Endothelial cell of umbilical vein (primary cell): Measurements from ENCODE around the gene MACF1. TPM values are rescaled to one million over a fixed set of nuclear protein-coding genes. Genes with fewer than 3 reads are reported as not detected.
"Not testable (repeated sequence)": the region's sequence is repeated elsewhere in the genome, so short reads cannot be mapped to it uniquely, and the experiment has no call there.

Experiments used
- BruUV-seq: library from RNA; stranded (reverse); fragments of 400-500 nt; replicated peaks from 2 replicates; lab custom pipeline; 2021; lab: Mats Ljungman, UMichigan
- CTCF ChIA-PET: fragments of 300-600, 350-600 bp; sonication (Branson Sonifier 250); formaldehyde crosslinking; loops from one replicate; lab custom pipeline; 2021; ENCODE audit warnings: antibody characterized with exemption, inconsistent platforms; lab: Charles Lee
- POLR2A ChIA-PET: fragments of 300-600, 350-600 bp; sonication (Branson Sonifier 250); formaldehyde crosslinking; loops from one replicate; lab custom pipeline; 2021; ENCODE audit warnings: antibody characterized with exemption, inconsistent platforms; lab: Charles Lee
- DNase-seq: peaks from one replicate; pipeline ENCODE4 v3.0.0-alpha.2; 2011; ENCODE audit warnings: low read depth, low spot score
- FAIRE-seq: peaks from 2 replicates; lab custom pipeline; 2011; peaks lifted over from hg19 to GRCh38; lab: Jason Lieb, UNC
- H2AFZ ChIP-seq: 2 replicates; pipeline ENCODE4 v1.6.0; 2012; ENCODE audit warnings: low read depth, low read length, control low read depth, inconsistent platforms
- H3K27ac ChIP-seq: 2 replicates; pipeline ENCODE4 v1.5.1; 2011; ENCODE audit warnings: low read depth, mild to moderate bottlenecking, control low read depth, low read length, moderate library complexity; ENCODE audit not compliant: insufficient read depth
- H3K27me3 ChIP-seq, 2 experiments: 2 replicates each; pipeline versions ENCODE4 v1.6.0 to v1.6.1; 2011; ENCODE audit warnings: low read length in 2 of 2, mixed read lengths in 1 of 2; ENCODE audit not compliant: control insufficient read depth in 2 of 2, insufficient read depth in 2 of 2
- H3K36me3 ChIP-seq, 2 experiments: 2 replicates in 1 of 2; 3 replicates in 1 of 2; pipeline ENCODE4 v1.5.1; 2011; ENCODE audit warnings: low read length in 2 of 2, mild to moderate bottlenecking in 1 of 2, moderate library complexity in 1 of 2; ENCODE audit not compliant: control insufficient read depth in 2 of 2, insufficient read depth in 2 of 2; ENCODE audit errors: extremely low read depth in 1 of 2
- H3K4me1 ChIP-seq: 3 replicates; pipeline ENCODE4 v1.5.1; 2011; ENCODE audit warnings: mild to moderate bottlenecking, low read length; ENCODE audit not compliant: control insufficient read depth, insufficient read depth; ENCODE audit errors: extremely low read depth
- H3K4me2 ChIP-seq: 2 replicates; pipeline ENCODE4 v1.6.1; 2011; ENCODE audit warnings: low read length, control low read depth, mixed read lengths; ENCODE audit not compliant: insufficient read depth
- H3K4me3 ChIP-seq, 3 experiments: fragments of 200-600 bp in 1 of 3; sonication (generic), shearing (Covaris generic) in 1 of 3; replicated peaks in 1 of 3; 2 replicates each; pipeline ENCODE4 v1.5.1; 2011 to 2016; ENCODE audit warnings: control low read depth in 3 of 3, low read length in 3 of 3, mild to moderate bottlenecking in 2 of 3, inconsistent platforms in 1 of 3, low read depth in 1 of 3, moderate library complexity in 1 of 3; ENCODE audit not compliant: insufficient read depth in 1 of 3
- H3K79me2 ChIP-seq: 2 replicates; pipeline ENCODE4 v1.6.0; 2012; ENCODE audit warnings: low read length, inconsistent platforms; ENCODE audit not compliant: control insufficient read depth, insufficient read depth
- H3K9ac ChIP-seq: replicated peaks from 2 replicates; pipeline ENCODE3; 2011; ENCODE audit warnings: low read length, control low read depth; ENCODE audit not compliant: insufficient read depth; ENCODE audit errors: extremely low read depth
- H3K9me1 ChIP-seq: replicated peaks from 3 replicates; pipeline ENCODE4 v1.6.0; 2011; ENCODE audit warnings: mild to moderate bottlenecking, low read length; ENCODE audit not compliant: control insufficient read depth, insufficient read depth; ENCODE audit errors: extremely low read depth
- H3K9me3 ChIP-seq: replicated peaks from 2 replicates; pipeline ENCODE4 v1.5.1; 2012; ENCODE audit warnings: low read length, inconsistent platforms; ENCODE audit not compliant: control insufficient read depth, insufficient read depth
- H4K20me1 ChIP-seq: replicated peaks from 2 replicates; pipeline ENCODE3; 2011; ENCODE audit warnings: mild to moderate bottlenecking, low read length; ENCODE audit not compliant: control insufficient read depth, insufficient read depth; ENCODE audit errors: extremely low read depth
- GATA2 ChIP-seq: IDR thresholded peaks from 2 replicates; pipeline ENCODE4 v1.7.0; 2011; ENCODE audit warnings: low read depth, mild to moderate bottlenecking, moderate library complexity, mixed read lengths, low read length; ENCODE audit not compliant: insufficient read length, insufficient read depth
- dilution Hi-C: fragments of 300-500 bp; cut with MboI; formaldehyde crosslinking; loops from one replicate; pipeline ENCODE4 v1.15.0; 2019; ENCODE audit warnings: low sequenced_read_pairs; ENCODE audit not compliant: extremely low pct_ligation_motif_present
- intact Hi-C: fragments of 100-400 bp; cut with micrococcal nuclease; formaldehyde crosslinking; loops from one replicate; pipeline ENCODE4 v1.10.0; 2022
- polyA plus RNA-seq, 4 experiments: library from polyadenylated mRNA; depleted of rRNA in 3 of 4; stranded (reverse) in 3 of 4; unstranded in 1 of 4; fragments of >200 nt; gene quantifications; 2 replicates each; pipeline versions ENCODE4 v1.2.1 to v1.2.3, GENCODE V29; 2011 to 2012; ENCODE audit warnings: missing spikeins in 1 of 4
- total RNA-seq: library from RNA; stranded (reverse); gene quantifications from 2 replicates; pipeline ENCODE4 v1.2.3, GENCODE V29; 2021

Gene MACF1
- total and polyA plus RNA-seq, 2 donors (not counting 3 experiments of a cell fraction or from before 2014, with no cell fraction given): 122 to 587 TPM

DNA sequence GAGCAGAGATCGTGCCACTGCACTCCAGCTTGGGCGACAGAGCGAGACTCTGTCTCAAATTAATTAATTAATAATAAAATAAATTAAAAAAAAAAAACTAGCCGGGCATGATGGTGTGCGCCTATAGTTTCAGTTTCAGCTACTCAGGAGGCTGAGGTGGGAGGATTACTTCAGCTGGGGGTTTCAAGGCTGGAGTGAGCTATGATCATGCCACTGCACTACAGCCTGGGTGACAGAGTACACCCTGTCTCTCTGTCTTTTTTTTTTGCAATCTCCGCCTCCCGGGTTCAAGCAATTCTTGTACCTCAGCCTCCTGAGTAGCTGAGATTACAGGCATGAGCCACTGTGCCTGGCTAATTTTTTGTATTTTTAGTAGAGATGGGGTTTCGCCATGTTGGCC is 42.7 kb upstream of the MACF1 start:
- DNase-seq, H4K20me1 ChIP-seq, H2AFZ ChIP-seq, H3K27me3 ChIP-seq, H3K4me2 ChIP-seq, H3K9me3 ChIP-seq, H3K9me1 ChIP-seq, POLR2A ChIA-PET, H3K27ac ChIP-seq, FAIRE-seq, dilution Hi-C loops, H3K9ac ChIP-seq, intact Hi-C loops, H3K4me3 ChIP-seq, BruUV-seq, H3K36me3 ChIP-seq: not testable (repeated sequence)
- peaks cover 97% of the 10 kb centered on the region for H3K79me2 ChIP-seq
- CTCF ChIA-PET: interaction anchor here (1.0 to 2.1 kb wide), 5 partner anchors 17 to 63 kb away, joined by 3 to 8 read pairs (median 7); no protein-coding TSS in a partner anchor
- peaks cover 62% of the 10 kb centered on the region for H3K4me1 ChIP-seq

DNA sequence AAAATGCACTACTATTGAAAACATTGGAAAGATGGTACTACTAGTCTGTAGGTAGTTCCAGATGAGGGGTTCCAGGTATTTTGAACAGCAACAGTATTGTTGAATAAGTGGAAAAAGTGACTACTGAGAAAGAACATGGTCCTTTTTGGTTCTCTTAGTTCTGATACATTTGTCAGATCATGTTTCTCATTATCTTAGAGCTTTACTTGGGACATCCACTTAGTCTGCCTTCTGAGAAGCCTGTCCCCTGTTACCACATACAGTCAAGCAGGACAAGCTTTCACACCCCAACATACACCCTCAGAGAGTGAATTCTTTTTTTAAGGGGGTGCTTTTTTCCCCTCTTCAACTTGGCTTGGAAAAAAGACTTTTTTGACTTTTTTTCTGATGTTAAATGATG is 41.0 kb upstream of the MACF1 start:
- Histone ChIP-seq H2AFZ (no peak overlapping the region), H3K27ac (no peak overlapping the region), H4K20me1 (no peaks in the 10 kb centered on the region), H3K4me3 (no peak overlapping the region), H3K27me3 (no peaks in the 10 kb centered on the region), H3K9me3 (no peaks in the 10 kb centered on the region), H3K9me1 (no peaks in the 10 kb centered on the region), H3K4me2 (no peak overlapping the region), H3K79me2 (peaks cover 96% of the 10 kb centered on the region), H3K4me1 (peaks cover 55% of the 10 kb centered on the region), H3K9ac (no peak overlapping the region), H3K36me3 (peaks cover 0 to 2% of the 10 kb centered on the region in 2 experiments)
- intact Hi-C loops: no loop called here
- POLR2A ChIA-PET: no interaction called here
- FAIRE-seq: no peak
- TF ChIP-seq GATA2: no peak
- dilution Hi-C loops: no loop called here
- no peak for DNase-seq
- CTCF ChIA-PET: interaction anchor here (0.9 to 2.0 kb wide), 3 partner anchors 12 to 24 kb away, joined by 3 to 11 read pairs (median 5); no protein-coding TSS in a partner anchor
- BruUV-seq: no TSS peak
